Activated T-cell treated with anti-CD3 and anti-CD28 coated beads, Interleukin-2, amount 50 U/mL, for 4 hours (primary cell): ENCODE measurements around the gene VWA2. TPM values are rescaled to one million over a fixed set of nuclear protein-coding genes. Genes with fewer than 3 reads are reported as not detected.

ENCODE experiments used
- ATAC-seq, 2 donors: fragments of 200-7000 bp; cut with Tn5 transposase; one replicate each; pipeline ENCODE4 v1.10.0; 2021
- DNase-seq: peaks from one replicate; pipeline ENCODE4 v3.0.0-alpha.2; 2020
- H3K27me3 Mint-ChIP-seq: one replicate; pipeline ENCODE4 v1.8.0; 2021; ENCODE audit warnings: low read depth, mixed read lengths
- H3K36me3 Mint-ChIP-seq: one replicate; pipeline ENCODE4 v1.8.0; 2022; ENCODE audit warnings: mixed read lengths; ENCODE audit not compliant: insufficient read depth
- H3K4me1 Mint-ChIP-seq: one replicate; pipeline ENCODE4 v1.8.0; 2021; ENCODE audit warnings: low read depth, mixed read lengths
- H3K4me3 Mint-ChIP-seq: one replicate; pipeline ENCODE4 v1.8.0; 2021; ENCODE audit warnings: mild to moderate bottlenecking, moderate library complexity, mixed read lengths
- H3K9me3 Mint-ChIP-seq: one replicate; pipeline ENCODE4 v1.8.0; 2021; ENCODE audit warnings: mixed read lengths
- total RNA-seq, 3 donors: library from RNA; stranded (reverse); gene quantifications; one replicate each; pipeline ENCODE4 v1.2.1, GENCODE V29; 2021

The VWA2 gene, protein sequence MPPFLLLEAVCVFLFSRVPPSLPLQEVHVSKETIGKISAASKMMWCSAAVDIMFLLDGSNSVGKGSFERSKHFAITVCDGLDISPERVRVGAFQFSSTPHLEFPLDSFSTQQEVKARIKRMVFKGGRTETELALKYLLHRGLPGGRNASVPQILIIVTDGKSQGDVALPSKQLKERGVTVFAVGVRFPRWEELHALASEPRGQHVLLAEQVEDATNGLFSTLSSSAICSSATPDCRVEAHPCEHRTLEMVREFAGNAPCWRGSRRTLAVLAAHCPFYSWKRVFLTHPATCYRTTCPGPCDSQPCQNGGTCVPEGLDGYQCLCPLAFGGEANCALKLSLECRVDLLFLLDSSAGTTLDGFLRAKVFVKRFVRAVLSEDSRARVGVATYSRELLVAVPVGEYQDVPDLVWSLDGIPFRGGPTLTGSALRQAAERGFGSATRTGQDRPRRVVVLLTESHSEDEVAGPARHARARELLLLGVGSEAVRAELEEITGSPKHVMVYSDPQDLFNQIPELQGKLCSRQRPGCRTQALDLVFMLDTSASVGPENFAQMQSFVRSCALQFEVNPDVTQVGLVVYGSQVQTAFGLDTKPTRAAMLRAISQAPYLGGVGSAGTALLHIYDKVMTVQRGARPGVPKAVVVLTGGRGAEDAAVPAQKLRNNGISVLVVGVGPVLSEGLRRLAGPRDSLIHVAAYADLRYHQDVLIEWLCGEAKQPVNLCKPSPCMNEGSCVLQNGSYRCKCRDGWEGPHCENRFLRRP
- not detected for total RNA-seq

DNA sequence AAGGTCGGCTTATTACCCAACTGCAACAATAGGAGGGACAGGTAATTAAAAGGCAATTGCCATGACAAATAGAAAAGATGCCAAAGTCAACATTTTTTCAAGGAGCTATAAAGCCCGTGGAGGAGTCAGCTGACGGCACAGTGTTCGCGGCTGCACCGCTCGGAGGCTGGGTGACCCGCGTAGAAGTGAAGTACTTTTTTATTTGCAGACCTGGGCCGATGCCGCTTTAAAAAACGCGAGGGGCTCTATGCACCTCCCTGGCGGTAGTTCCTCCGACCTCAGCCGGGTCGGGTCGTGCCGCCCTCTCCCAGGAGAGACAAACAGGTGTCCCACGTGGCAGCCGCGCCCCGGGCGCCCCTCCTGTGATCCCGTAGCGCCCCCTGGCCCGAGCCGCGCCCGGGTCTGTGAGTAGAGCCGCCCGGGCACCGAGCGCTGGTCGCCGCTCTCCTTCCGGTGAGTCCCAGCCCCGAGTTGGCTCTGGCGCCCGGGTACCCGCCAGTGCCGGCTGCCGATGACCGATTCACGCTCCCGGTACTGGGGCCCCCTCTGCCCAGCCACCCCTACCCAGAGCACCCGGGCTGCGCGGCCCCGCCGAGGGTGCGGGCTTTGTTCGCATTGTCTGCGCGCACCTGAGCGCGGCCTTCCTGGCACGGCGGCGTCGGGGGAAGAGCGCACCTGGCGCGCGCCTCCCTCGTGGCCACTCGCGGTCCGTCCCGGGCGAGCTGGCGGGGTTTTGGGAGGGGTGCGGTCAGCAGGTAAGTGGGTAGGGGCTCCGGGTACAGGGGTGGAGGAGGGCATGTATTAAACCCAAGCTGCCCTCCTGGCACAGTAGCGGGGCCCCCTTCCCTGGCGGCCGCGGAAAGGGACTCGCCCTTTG is at the start of gene VWA2:
Gene VWA2 (plus strand): TSS at position 138 of the 877 bp plus-strand sequence. CDS start 9,460 bp downstream, outside the sequence.
- H3K4me3 Mint-ChIP-seq: peak within 1 kb of the TSS; percentile 7
- no peaks in the 10 kb centered on the region for H3K9me3 Mint-ChIP-seq
- H3K27me3 Mint-ChIP-seq: peaks cover 75% of the 10 kb centered on the region
- DNase-seq (peak; percentile 7), ATAC-seq (peak; percentile 62 to 64)
- H3K4me1 Mint-ChIP-seq: peaks cover 3% of the 10 kb centered on the region
- no peaks in the 10 kb centered on the region for H3K36me3 Mint-ChIP-seq

DNA sequence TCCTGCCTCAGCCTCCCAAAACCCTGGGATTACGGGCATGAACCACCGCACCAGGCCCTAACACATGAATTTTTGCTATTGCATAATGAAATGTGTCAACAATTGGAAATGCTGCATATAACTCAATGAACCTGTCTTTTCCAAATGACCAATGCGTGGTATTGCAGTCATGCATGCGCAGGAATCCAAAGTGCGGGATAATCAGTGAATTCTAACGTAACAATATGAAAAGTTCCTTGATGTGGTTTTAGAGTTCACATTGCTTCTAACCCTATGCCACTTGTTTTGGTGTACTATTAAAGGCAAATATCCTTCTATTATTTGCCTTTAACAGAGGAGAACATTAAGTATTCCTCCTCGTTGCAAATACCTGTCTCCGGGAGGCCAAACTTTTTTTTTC is 49.4 kb upstream of the VWA2 start:
- DNase-seq (no peak), ATAC-seq (no peak)
- Mint-ChIP-seq H3K4me1 (no peaks in the 10 kb centered on the region), H3K9me3 (no peaks in the 10 kb centered on the region), H3K27me3 (peaks cover 19% of the 10 kb centered on the region), H3K4me3 (no peak overlapping the region), H3K36me3 (no peaks in the 10 kb centered on the region)

DNA sequence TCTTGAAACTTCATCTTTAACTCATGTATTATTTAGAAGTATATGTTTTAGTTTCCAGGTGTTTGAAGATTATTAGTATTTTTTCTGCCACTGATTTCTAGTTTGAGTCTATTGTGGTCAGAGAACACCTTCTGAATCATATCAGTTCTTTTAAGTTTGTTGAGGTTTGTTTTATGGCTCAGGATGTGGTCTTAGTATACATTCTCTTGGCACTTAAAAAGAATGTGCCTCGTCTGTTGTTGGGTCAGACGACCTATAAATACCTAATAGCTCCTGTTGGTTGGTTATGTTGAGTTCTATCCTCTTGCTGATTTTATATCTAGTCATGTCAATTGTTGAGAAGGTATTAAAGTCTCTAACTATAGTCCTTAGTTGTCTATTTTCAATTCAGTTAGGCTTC is 44.0 kb upstream of the VWA2 start:
- Mint-ChIP-seq H3K4me3 (no peak overlapping the region), H3K36me3 (no peaks in the 10 kb centered on the region), H3K27me3 (peaks cover 44% of the 10 kb centered on the region), H3K4me1 (peaks cover 5% of the 10 kb centered on the region), H3K9me3 (no peaks in the 10 kb centered on the region)
- ATAC-seq (no peak), DNase-seq (no peak)

DNA sequence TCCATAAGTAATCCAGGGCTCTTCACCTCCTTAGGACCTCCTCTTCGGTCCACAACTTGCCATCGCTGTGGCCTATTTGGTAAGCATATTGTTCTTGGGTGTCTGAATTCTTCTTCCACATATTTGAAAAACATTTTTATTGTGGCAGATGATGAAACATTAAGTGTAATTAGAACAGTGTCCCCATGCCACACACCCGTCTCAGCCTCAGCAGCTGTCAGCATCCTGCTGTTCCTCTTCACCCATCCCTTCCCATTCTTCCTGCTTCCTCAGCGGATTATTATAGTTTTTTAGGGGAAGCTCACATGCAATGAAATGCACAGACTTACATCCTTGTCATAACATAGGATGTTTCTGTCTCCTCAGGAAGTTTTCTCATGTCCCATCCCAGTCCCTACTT is 39.8 kb upstream of the VWA2 start:
- no peak for ATAC-seq
- H3K27me3 Mint-ChIP-seq: peaks cover 63% of the 10 kb centered on the region
- DNase-seq: no peak
- H3K9me3 Mint-ChIP-seq: no peaks in the 10 kb centered on the region
- H3K4me3 Mint-ChIP-seq: no peak overlapping the region
- H3K36me3 Mint-ChIP-seq: no peaks in the 10 kb centered on the region
- peaks cover 5% of the 10 kb centered on the region for H3K4me1 Mint-ChIP-seq

DNA sequence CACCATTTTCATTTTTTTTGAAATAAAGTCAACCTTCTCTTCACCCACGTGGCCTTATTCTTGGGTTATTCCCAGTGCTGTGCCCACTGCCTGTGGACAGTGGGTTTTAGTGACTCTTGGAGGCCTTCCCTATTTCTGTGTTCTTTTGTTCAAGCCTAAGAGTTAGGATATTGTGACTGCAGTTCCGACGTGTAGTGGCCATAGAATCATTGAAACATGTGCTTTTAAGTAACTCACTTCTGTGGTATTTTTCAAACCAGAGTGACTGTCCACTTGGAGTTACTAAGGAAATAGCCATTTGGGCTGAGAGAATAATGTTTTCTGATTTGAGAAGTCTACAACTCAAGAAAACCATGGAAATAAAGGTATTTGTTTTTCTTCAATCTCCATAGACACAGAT is 36.2 kb upstream of the VWA2 start:
- Mint-ChIP-seq H3K9me3 (no peaks in the 10 kb centered on the region), H3K36me3 (no peaks in the 10 kb centered on the region), H3K4me1 (no peaks in the 10 kb centered on the region), H3K4me3 (no peak overlapping the region), H3K27me3 (peaks cover 53% of the 10 kb centered on the region)
- no peak for DNase-seq
- ATAC-seq: no peak

DNA sequence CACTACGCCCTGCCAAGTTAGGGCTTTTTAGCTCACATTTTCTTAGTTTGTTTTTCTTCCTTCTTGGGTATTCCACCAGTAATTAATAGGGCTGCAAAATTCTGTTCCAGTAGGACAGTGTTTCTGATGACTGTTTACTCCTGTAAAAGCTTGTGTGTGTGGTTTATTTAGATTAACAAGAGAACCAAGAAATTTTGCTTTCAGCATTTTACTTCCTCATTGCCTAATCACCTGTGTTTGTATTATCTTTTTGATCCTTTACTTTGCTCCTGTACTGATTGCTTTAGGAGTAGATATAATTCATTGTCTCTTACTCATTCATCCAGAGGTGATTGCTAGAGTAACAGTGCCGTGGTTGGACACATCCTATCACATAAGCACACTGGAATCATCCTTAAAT is 32.2 kb upstream of the VWA2 start:
- Mint-ChIP-seq H3K9me3 (no peaks in the 10 kb centered on the region), H3K36me3 (no peaks in the 10 kb centered on the region), H3K27me3 (peaks cover 22% of the 10 kb centered on the region), H3K4me1 (no peaks in the 10 kb centered on the region), H3K4me3 (no peak overlapping the region)
- DNase-seq (no peak), ATAC-seq (no peak)

DNA sequence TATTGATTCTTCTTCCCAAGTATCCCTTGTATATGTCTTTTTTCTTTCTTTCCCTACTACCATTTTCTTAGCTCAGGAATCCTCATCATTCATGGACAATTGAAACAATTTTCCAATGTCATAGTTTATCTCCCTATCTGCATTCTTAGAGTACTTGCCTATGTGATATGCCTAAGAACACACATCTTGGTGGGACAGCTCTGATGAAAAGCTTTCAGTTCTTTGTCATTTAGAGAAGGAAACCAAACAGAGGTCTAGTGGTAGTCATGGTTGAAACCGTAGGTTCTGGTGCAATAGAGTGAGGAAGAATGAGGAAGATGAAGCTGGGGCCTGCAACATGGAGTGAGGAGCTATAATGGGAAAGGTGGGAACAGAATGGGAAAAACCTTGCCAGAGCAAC is 31.7 kb upstream of the VWA2 start:
- no peaks in the 10 kb centered on the region for H3K4me1 Mint-ChIP-seq
- no peaks in the 10 kb centered on the region for H3K36me3 Mint-ChIP-seq
- H3K9me3 Mint-ChIP-seq: no peaks in the 10 kb centered on the region
- peaks cover 19% of the 10 kb centered on the region for H3K27me3 Mint-ChIP-seq
- no peak overlapping the region for H3K4me3 Mint-ChIP-seq
- DNase-seq (no peak), ATAC-seq (no peak)

DNA sequence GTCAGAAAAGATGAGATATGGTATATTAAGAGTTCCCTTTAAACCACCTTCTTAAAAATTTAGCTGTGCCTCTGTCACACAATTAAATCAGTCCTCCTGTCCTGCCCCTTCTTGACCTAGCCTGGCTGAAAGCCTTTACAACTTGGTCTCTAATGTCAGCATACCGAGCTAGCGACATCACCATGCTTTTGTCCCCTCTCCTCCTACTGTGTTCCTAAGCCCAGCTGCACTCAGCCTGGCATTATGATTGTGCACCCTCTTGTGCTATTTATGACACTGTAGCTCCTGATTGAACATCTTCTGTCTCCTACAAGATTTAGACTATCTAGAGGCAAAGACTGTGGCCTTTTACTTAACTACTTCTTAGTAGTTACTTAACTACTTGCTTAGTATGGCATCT is 30.7 kb upstream of the VWA2 start:
- H3K9me3 Mint-ChIP-seq: no peaks in the 10 kb centered on the region
- DNase-seq: no peak
- H3K4me1 Mint-ChIP-seq: no peaks in the 10 kb centered on the region
- H3K36me3 Mint-ChIP-seq: no peaks in the 10 kb centered on the region
- H3K27me3 Mint-ChIP-seq: peaks cover 9% of the 10 kb centered on the region
- no peak overlapping the region for H3K4me3 Mint-ChIP-seq
- no peak for ATAC-seq

DNA sequence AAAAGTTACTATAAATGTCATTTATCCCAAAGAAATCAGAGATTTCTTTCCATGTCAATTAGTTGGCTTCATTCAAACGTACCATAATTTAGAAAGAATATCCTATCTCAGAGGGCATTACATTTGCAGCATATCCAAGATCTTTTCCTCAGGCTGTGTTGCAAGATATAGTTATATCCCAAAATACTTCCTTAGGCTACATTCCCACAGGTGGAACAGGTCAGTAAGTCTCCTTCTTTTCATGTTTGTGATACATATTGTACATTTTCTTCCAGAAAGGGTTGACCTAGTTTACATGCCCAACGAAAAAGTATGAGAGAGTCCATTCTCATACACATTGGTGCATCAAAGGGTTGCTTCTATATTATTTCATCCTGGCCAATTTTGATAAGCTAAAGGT is 26.9 kb upstream of the VWA2 start:
- ATAC-seq (no peak), DNase-seq (no peak)
- no peaks in the 10 kb centered on the region for H3K4me1 Mint-ChIP-seq
- H3K27me3 Mint-ChIP-seq: no peaks in the 10 kb centered on the region
- no peaks in the 10 kb centered on the region for H3K36me3 Mint-ChIP-seq
- H3K9me3 Mint-ChIP-seq: no peaks in the 10 kb centered on the region
- no peak overlapping the region for H3K4me3 Mint-ChIP-seq

- DNase-seq: no peak
- ATAC-seq: no peak
- Mint-ChIP-seq H3K9me3 (no peaks in the 10 kb centered on the region), H3K27me3 (peaks cover 1% of the 10 kb centered on the region), H3K36me3 (no peaks in the 10 kb centered on the region), H3K4me3 (no peak overlapping the region), H3K4me1 (no peaks in the 10 kb centered on the region)
Observed at GRCh38 chr10:114215033-114215432, 24.0 kb upstream of the VWA2 start.

- Mint-ChIP-seq H3K27me3 (peaks cover 13% of the 10 kb centered on the region), H3K36me3 (no peaks in the 10 kb centered on the region), H3K4me3 (no peak overlapping the region), H3K4me1 (no peaks in the 10 kb centered on the region), H3K9me3 (no peaks in the 10 kb centered on the region)
- DNase-seq (no peak), ATAC-seq (no peak)
Observed at GRCh38 chr10:114220281-114220680, 18.8 kb upstream of the VWA2 start.

- H3K27me3 Mint-ChIP-seq: peaks cover 13% of the 10 kb centered on the region
- ATAC-seq (no peak), DNase-seq (no peak)
- H3K4me1 Mint-ChIP-seq: no peaks in the 10 kb centered on the region
- H3K36me3 Mint-ChIP-seq: no peaks in the 10 kb centered on the region
- H3K4me3 Mint-ChIP-seq: no peak overlapping the region
- H3K9me3 Mint-ChIP-seq: no peaks in the 10 kb centered on the region
Observed at GRCh38 chr10:114221235-114221634, 17.8 kb upstream of the VWA2 start.

- H3K27me3 Mint-ChIP-seq: peaks cover 16% of the 10 kb centered on the region
- no peak overlapping the region for H3K4me3 Mint-ChIP-seq
- no peaks in the 10 kb centered on the region for H3K36me3 Mint-ChIP-seq
- DNase-seq (no peak), ATAC-seq (no peak)
- H3K4me1 Mint-ChIP-seq: no peaks in the 10 kb centered on the region
- H3K9me3 Mint-ChIP-seq: no peaks in the 10 kb centered on the region
Observed at GRCh38 chr10:114223066-114223465, 16.0 kb upstream of the VWA2 start.

DNA sequence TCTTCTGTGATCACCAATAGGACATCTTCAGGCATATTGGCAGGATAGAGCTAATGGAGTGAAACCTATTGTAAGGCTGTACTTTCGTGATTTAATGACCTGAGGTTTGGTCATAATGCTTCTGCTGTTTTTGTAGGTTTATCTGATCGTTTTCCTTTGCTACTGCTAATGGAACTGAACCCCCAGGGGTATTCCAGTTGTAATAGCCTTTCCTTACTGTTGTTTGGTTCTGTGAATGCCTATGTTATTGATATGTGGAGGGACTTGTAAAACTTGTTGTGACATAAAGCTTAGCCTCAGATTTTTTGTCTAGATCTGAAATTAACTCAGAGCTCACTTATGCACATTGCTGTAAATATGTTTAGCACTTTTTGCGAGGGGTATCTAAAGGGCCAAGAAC is 10.9 kb upstream of the VWA2 start:
- H3K36me3 Mint-ChIP-seq: no peaks in the 10 kb centered on the region
- peaks cover 17% of the 10 kb centered on the region for H3K27me3 Mint-ChIP-seq
- DNase-seq (no peak), ATAC-seq (no peak)
- no peak overlapping the region for H3K4me3 Mint-ChIP-seq
- no peaks in the 10 kb centered on the region for H3K9me3 Mint-ChIP-seq
- no peaks in the 10 kb centered on the region for H3K4me1 Mint-ChIP-seq
